ENCODE measurements around the gene CFAP61.

CFAP61 gene

DNA sequence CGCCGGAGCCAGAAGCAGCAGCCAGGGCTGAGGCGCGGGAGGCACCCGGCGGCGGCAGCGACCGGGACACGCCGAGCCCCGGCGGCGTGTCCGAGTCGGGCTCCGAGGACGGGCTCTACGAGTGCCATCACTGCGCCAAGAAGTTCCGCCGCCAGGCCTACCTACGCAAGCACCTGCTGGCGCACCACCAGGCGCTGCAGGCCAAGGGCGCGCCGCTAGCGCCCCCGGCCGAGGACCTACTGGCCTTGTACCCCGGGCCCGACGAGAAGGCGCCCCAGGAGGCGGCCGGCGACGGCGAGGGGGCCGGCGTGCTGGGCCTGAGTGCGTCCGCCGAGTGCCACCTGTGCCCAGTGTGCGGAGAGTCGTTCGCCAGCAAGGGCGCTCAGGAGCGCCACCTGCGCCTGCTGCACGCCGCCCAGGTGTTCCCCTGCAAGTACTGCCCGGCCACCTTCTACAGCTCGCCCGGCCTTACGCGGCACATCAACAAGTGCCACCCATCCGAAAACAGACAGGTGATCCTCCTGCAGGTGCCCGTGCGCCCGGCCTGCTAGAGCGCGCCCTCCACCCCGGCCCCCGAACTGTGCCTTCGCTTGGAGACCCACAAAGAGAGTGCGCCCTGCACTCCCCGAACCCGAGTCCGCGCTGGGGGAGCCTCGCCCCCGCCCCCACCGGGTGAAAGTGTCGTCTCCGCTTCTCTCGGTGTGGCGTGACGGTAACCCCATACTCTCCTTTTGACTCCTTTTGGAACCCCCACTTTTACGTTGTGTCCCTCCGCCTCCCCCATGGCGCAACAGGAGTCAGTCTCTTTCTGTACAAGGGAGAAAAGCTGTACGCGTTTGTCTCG is 317.1 kb downstream of the CFAP61 start (continued):
- TF ChIP-seq, protein P1, sequence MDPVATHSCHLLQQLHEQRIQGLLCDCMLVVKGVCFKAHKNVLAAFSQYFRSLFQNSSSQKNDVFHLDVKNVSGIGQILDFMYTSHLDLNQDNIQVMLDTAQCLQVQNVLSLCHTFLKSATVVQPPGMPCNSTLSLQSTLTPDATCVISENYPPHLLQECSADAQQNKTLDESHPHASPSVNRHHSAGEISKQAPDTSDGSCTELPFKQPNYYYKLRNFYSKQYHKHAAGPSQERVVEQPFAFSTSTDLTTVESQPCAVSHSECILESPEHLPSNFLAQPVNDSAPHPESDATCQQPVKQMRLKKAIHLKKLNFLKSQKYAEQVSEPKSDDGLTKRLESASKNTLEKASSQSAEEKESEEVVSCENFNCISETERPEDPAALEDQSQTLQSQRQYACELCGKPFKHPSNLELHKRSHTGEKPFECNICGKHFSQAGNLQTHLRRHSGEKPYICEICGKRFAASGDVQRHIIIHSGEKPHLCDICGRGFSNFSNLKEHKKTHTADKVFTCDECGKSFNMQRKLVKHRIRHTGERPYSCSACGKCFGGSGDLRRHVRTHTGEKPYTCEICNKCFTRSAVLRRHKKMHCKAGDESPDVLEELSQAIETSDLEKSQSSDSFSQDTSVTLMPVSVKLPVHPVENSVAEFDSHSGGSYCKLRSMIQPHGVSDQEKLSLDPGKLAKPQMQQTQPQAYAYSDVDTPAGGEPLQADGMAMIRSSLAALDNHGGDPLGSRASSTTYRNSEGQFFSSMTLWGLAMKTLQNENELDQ (tag by site-specific recombination; IDR thresholded peaks at IDR 0.05; ENCODE audit: low read depth): no peak
- TF ChIP-seq, protein P2, sequence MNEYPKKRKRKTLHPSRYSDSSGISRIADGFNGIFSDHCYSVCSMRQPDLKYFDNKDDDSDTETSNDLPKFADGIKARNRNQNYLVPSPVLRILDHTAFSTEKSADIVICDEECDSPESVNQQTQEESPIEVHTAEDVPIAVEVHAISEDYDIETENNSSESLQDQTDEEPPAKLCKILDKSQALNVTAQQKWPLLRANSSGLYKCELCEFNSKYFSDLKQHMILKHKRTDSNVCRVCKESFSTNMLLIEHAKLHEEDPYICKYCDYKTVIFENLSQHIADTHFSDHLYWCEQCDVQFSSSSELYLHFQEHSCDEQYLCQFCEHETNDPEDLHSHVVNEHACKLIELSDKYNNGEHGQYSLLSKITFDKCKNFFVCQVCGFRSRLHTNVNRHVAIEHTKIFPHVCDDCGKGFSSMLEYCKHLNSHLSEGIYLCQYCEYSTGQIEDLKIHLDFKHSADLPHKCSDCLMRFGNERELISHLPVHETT (tag by site-specific recombination; IDR thresholded peaks at IDR 0.05): no peak
- TF ChIP-seq ZNF423 (tag by site-specific recombination; IDR thresholded peaks at IDR 0.05) (no peak), EGR2 (tag by site-specific recombination; IDR thresholded peaks at IDR 0.05; ENCODE audit: low read depth) (no peak), ZNF202 (tag by site-specific recombination; IDR thresholded peaks at IDR 0.05; ENCODE audit: borderline replicate concordance) (no peak), ZNF366 (tag by site-specific recombination; conservative IDR thresholded peaks at IDR 0.05) (no peak), ZNF830 (tag by site-specific recombination; IDR thresholded peaks at IDR 0.05; ENCODE audit: low read depth) (no peak), ZNF239 (tag by site-specific recombination; IDR thresholded peaks at IDR 0.05) (no peak), SETDB1 (IDR thresholded peaks at IDR 0.05; ENCODE audit: insufficient read length, low read length) (no peak), ZNF19 (tag by site-specific recombination; IDR thresholded peaks at IDR 0.05; ENCODE audit: low read depth) (no peak), ZNF214 (tag by site-specific recombination; IDR thresholded peaks at IDR 0.05; ENCODE audit: borderline replicate concordance) (no peak), ZNF843 (tag by site-specific recombination; IDR thresholded peaks at IDR 0.05) (0 out of 2 replicates have a peak, but pooled peaks have one; percentile 19), SP3 (tag by site-specific recombination; IDR thresholded peaks at IDR 0.05) (no peak; the same call in 1 of the 2 replicates), ZNF16 (tag by site-specific recombination; IDR thresholded peaks at IDR 0.05; ENCODE audit: low read depth) (no peak)
- TF ChIP-seq, protein P3, sequence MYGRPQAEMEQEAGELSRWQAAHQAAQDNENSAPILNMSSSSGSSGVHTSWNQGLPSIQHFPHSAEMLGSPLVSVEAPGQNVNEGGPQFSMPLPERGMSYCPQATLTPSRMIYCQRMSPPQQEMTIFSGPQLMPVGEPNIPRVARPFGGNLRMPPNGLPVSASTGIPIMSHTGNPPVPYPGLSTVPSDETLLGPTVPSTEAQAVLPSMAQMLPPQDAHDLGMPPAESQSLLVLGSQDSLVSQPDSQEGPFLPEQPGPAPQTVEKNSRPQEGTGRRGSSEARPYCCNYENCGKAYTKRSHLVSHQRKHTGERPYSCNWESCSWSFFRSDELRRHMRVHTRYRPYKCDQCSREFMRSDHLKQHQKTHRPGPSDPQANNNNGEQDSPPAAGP (tag by site-specific recombination; IDR thresholded peaks at IDR 0.05): no peak
- TF ChIP-seq, protein P4, sequence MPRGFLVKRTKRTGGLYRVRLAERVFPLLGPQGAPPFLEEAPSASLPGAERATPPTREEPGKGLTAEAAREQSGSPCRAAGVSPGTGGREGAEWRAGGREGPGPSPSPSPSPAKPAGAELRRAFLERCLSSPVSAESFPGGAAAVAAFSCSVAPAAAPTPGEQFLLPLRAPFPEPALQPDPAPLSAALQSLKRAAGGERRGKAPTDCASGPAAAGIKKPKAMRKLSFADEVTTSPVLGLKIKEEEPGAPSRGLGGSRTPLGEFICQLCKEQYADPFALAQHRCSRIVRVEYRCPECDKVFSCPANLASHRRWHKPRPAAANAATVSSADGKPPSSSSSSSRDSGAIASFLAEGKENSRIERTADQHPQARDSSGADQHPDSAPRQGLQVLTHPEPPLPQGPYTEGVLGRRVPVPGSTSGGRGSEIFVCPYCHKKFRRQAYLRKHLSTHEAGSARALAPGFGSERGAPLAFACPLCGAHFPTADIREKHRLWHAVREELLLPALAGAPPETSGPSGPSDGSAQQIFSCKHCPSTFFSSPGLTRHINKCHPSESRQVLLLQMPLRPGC (tag by site-specific recombination; IDR thresholded peaks at IDR 0.05): no peak

DNA sequence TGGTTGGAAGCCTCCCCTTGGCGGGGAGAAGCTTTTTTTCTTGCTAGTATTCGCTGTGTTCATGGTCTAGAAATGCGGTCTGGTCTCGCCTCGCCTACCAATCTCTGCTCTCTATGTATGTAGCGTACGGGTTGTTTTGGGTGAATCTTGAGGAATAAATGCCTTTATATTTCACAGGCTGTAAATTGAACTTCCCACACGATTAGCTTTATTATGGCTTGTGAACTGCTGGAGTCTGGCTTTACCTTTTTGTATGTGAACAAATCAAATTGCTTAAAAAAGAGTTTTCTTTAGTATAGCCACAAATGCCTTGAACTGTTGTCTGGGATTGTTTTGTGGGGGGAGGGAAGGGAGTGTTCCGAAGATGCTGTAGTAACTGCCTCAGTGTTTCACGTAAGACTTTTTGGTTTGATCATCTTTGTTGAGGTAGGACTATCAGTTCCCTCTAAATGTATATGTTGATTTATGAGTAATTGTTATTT is 317.8 kb downstream of the CFAP61 start:
- H3K27ac ChIP-seq (ENCODE audit: extremely low read depth, low read depth, low read length): no peak overlapping the region
- POLR2A ChIA-PET: interaction anchor here (0.6 kb wide), 1 partner anchor 282 kb away, joined by 5 read pairs; no protein-coding TSS in a partner anchor
- no peak overlapping the region for H3K4me3 ChIP-seq (ENCODE audit: low read depth, low read length)
- H3K4me1 ChIP-seq (ENCODE audit: control insufficient read depth, insufficient read depth, low read length): no peaks in the 10 kb centered on the region; the same call in 1 of the 2 replicates
- H3K36me3 ChIP-seq (ENCODE audit: control insufficient read depth in 2 of 2, insufficient read depth in 1 of 2, low read length in 2 of 2): no peaks in the 10 kb centered on the region
- no peaks in the 10 kb centered on the region for H3K9me3 ChIP-seq (ENCODE audit: control insufficient read depth, insufficient read depth, low read depth, low read length)
- CTCF ChIA-PET: interaction anchor here (0.9 kb wide), 1 partner anchor 37 kb away, joined by 3 read pairs; no protein-coding TSS in a partner anchor
- TF ChIP-seq MYNN (tag by site-specific recombination; IDR thresholded peaks at IDR 0.05; ENCODE audit: borderline replicate concordance): no peak
- no peak for TF ChIP-seq ZNF561 (tag by site-specific recombination; IDR thresholded peaks at IDR 0.05; ENCODE audit: borderline replicate concordance)
- TF ChIP-seq BCL11A (tag by site-specific recombination; IDR thresholded peaks at IDR 0.05; ENCODE audit: low read depth): no peak
- no peak for TF ChIP-seq EGR2 (tag by site-specific recombination; IDR thresholded peaks at IDR 0.05; ENCODE audit: low read depth)
- TF ChIP-seq, protein P5, sequence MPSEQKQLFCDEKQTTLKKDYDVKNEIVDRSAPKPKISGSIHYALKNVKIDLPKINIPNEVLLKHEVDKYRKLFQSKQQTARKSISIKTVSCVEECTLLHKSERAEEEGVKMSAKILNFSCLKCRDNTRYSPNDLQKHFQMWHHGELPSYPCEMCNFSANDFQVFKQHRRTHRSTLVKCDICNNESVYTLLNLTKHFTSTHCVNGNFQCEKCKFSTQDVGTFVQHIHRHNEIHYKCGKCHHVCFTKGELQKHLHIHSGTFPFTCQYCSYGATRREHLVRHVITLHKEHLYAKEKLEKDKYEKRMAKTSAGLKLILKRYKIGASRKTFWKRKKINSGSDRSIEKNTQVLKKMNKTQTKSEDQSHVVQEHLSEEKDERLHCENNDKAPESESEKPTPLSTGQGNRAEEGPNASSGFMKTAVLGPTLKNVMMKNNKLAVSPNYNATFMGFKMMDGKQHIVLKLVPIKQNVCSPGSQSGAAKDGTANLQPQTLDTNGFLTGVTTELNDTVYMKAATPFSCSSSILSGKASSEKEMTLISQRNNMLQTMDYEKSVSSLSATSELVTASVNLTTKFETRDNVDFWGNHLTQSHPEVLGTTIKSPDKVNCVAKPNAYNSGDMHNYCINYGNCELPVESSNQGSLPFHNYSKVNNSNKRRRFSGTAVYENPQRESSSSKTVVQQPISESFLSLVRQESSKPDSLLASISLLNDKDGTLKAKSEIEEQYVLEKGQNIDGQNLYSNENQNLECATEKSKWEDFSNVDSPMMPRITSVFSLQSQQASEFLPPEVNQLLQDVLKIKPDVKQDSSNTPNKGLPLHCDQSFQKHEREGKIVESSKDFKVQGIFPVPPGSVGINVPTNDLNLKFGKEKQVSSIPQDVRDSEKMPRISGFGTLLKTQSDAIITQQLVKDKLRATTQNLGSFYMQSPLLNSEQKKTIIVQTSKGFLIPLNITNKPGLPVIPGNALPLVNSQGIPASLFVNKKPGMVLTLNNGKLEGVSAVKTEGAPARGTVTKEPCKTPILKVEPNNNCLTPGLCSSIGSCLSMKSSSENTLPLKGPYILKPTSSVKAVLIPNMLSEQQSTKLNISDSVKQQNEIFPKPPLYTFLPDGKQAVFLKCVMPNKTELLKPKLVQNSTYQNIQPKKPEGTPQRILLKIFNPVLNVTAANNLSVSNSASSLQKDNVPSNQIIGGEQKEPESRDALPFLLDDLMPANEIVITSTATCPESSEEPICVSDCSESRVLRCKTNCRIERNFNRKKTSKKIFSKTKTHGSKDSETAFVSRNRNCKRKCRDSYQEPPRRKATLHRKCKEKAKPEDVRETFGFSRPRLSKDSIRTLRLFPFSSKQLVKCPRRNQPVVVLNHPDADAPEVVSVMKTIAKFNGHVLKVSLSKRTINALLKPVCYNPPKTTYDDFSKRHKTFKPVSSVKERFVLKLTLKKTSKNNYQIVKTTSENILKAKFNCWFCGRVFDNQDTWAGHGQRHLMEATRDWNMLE (tag by site-specific recombination; conservative IDR thresholded peaks at IDR 0.05; ENCODE audit: low read depth): no peak
- TF ChIP-seq, protein P6, sequence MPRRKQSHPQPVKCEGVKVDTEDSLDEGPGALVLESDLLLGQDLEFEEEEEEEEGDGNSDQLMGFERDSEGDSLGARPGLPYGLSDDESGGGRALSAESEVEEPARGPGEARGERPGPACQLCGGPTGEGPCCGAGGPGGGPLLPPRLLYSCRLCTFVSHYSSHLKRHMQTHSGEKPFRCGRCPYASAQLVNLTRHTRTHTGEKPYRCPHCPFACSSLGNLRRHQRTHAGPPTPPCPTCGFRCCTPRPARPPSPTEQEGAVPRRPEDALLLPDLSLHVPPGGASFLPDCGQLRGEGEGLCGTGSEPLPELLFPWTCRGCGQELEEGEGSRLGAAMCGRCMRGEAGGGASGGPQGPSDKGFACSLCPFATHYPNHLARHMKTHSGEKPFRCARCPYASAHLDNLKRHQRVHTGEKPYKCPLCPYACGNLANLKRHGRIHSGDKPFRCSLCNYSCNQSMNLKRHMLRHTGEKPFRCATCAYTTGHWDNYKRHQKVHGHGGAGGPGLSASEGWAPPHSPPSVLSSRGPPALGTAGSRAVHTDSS (tag by site-specific recombination; IDR thresholded peaks at IDR 0.05): no peak
- no peak for TF ChIP-seq ZNF585B (tag by site-specific recombination; IDR thresholded peaks at IDR 0.05)
